ENCODE data around the gene MTHFD1L. TPM values are rescaled to one million over a fixed set of nuclear protein-coding genes. Genes with fewer than 3 reads are reported as not detected.

Gene MTHFD1L
- total and polyA plus RNA-seq, 2 donors (not counting 3 experiments of a cell fraction or from before 2014, with no cell fraction given): 40.2 to 120 TPM

DNA sequence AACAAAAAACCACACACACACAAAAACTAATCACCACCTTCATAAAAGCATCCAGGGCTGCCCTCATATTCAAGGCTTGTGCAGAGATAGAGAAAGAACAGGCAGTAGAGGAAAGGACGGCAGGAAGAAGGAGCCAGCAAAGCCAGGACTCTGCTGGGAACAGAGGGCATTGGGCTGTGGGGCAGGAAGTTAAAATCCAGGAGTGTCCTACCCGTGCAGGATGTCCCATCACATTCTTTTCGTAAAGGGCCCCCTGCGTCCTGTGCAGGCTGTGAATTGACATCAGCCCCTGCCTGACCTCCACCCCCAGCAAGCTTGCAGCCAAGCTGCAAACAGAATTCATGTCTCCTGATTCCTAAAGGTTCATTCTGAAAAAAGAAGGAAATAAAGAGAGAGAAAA lies 277.8 kb downstream of the MTHFD1L start:
- Histone ChIP-seq H3K27ac (ENCODE audit: insufficient read depth, low read depth, low read length) (no peak overlapping the region), H3K36me3 (ENCODE audit: control insufficient read depth in 2 of 2, extremely low read depth in 1 of 2, insufficient read depth in 2 of 2, low read length in 2 of 2) (no peaks in the 10 kb centered on the region), H3K9me3 (replicated peaks; ENCODE audit: control insufficient read depth, insufficient read depth, low read length) (no peaks in the 10 kb centered on the region), H3K4me2 (ENCODE audit: insufficient read depth, low read length) (no peak overlapping the region), H3K4me1 (ENCODE audit: control insufficient read depth, extremely low read depth, insufficient read depth, low read length) (peaks cover 12% of the 10 kb centered on the region), H3K27me3 (ENCODE audit: control insufficient read depth in 2 of 2, insufficient read depth in 2 of 2, low read length in 2 of 2) (no peaks in the 10 kb centered on the region), H3K9ac (replicated peaks; ENCODE audit: extremely low read depth, insufficient read depth, low read length) (no peak overlapping the region), H4K20me1 (replicated peaks; ENCODE audit: control insufficient read depth, extremely low read depth, insufficient read depth, low read length) (no peaks in the 10 kb centered on the region), H3K4me3 (replicated peaks in 1 of 3; ENCODE audit: insufficient read depth in 1 of 3, low read depth in 1 of 3, low read length in 3 of 3) (no peak overlapping the region), H3K79me2 (ENCODE audit: control insufficient read depth, insufficient read depth, low read length) (no peaks in the 10 kb centered on the region), H2AFZ (ENCODE audit: low read depth, low read length) (no peak overlapping the region), H3K9me1 (replicated peaks; ENCODE audit: control insufficient read depth, extremely low read depth, insufficient read depth, low read length) (no peaks in the 10 kb centered on the region)
- intact Hi-C loops (cut with micrococcal nuclease) (loop anchor here (5.0 kb wide), 2 partner anchors 41 to 131 kb away; no protein-coding TSS in a partner anchor), dilution Hi-C loops (cut with MboI; ENCODE audit: extremely low pct_ligation_motif_present, low sequenced_read_pairs) (no loop called here)
- FAIRE-seq (no peak), DNase-seq (ENCODE audit: low read depth, low spot score) (no peak)
- POLR2A ChIA-PET: no interaction called here
- TF ChIP-seq FOS (IDR thresholded peaks at IDR 0.05; ENCODE audit: borderline replicate concordance, insufficient read depth, low read length) (no peak), EZH2 (IDR thresholded peaks at IDR 0.05; ENCODE audit: borderline replicate concordance, low read depth, low read length, severe bottlenecking) (no peak), POLR2A (IDR thresholded peaks at IDR 0.05; ENCODE audit: low read depth, low read length) (no peak), MYC (IDR thresholded peaks at IDR 0.05; ENCODE audit: low read depth, low read length) (no peak), GATA2 (IDR thresholded peaks at IDR 0.05; ENCODE audit: insufficient read depth, insufficient read length, low read depth, low read length) (no peak), POLR2AphosphoS5 (IDR thresholded peaks at IDR 0.05; ENCODE audit: insufficient read depth, low read depth, low read length) (no peak), JUN (IDR thresholded peaks at IDR 0.05; ENCODE audit: borderline replicate concordance, insufficient read depth, insufficient read length, low read depth) (no peak)
- TF ChIP-seq, protein P1, sequence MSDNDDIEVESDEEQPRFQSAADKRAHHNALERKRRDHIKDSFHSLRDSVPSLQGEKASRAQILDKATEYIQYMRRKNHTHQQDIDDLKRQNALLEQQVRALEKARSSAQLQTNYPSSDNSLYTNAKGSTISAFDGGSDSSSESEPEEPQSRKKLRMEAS (IDR thresholded peaks at IDR 0.05; ENCODE audit: insufficient read depth, insufficient read length): no peak
- TF ChIP-seq, protein P2, sequence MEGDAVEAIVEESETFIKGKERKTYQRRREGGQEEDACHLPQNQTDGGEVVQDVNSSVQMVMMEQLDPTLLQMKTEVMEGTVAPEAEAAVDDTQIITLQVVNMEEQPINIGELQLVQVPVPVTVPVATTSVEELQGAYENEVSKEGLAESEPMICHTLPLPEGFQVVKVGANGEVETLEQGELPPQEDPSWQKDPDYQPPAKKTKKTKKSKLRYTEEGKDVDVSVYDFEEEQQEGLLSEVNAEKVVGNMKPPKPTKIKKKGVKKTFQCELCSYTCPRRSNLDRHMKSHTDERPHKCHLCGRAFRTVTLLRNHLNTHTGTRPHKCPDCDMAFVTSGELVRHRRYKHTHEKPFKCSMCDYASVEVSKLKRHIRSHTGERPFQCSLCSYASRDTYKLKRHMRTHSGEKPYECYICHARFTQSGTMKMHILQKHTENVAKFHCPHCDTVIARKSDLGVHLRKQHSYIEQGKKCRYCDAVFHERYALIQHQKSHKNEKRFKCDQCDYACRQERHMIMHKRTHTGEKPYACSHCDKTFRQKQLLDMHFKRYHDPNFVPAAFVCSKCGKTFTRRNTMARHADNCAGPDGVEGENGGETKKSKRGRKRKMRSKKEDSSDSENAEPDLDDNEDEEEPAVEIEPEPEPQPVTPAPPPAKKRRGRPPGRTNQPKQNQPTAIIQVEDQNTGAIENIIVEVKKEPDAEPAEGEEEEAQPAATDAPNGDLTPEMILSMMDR (IDR thresholded peaks at IDR 0.05; ENCODE audit: extremely low read depth in 1 of 2, insufficient read depth in 1 of 2, low read depth in 1 of 2, low read length in 2 of 2): no peak
- CTCF ChIA-PET: no interaction called here
- no TSS peak for BruUV-seq (replicated peaks)
